IPS-18c (cell line): Measurements from ENCODE around the gene ABCA7.
"Not testable (repeated sequence)": the region's sequence is repeated elsewhere in the genome, so short reads cannot be mapped to it uniquely, and the experiment has no call there.

Experiments
- H3K4me3 ChIP-seq: 2 replicates; pipeline ENCODE4 v1.7.0; 2013; ENCODE audit warnings: low read depth, mild to moderate bottlenecking, low read length, moderate library complexity; ENCODE audit not compliant: insufficient read depth
- H3K9me3 ChIP-seq: one replicate; pipeline ENCODE4 v1.6.1; 2013; ENCODE audit warnings: mild to moderate bottlenecking, low read length, moderate library complexity; ENCODE audit not compliant: control insufficient read depth, insufficient read depth

ABCA7 gene

GRCh38 chr19:1012334-1012733, 27.6 kb upstream of the ABCA7 start:
- Histone ChIP-seq H3K9me3 (peaks cover 2% of the 10 kb centered on the region), H3K4me3 (no peak overlapping the region)

GRCh38 chr19:1013218-1013617, 26.7 kb upstream of the ABCA7 start:
- Histone ChIP-seq H3K4me3 (no peak overlapping the region), H3K9me3 (peaks cover 2% of the 10 kb centered on the region)

DNA sequence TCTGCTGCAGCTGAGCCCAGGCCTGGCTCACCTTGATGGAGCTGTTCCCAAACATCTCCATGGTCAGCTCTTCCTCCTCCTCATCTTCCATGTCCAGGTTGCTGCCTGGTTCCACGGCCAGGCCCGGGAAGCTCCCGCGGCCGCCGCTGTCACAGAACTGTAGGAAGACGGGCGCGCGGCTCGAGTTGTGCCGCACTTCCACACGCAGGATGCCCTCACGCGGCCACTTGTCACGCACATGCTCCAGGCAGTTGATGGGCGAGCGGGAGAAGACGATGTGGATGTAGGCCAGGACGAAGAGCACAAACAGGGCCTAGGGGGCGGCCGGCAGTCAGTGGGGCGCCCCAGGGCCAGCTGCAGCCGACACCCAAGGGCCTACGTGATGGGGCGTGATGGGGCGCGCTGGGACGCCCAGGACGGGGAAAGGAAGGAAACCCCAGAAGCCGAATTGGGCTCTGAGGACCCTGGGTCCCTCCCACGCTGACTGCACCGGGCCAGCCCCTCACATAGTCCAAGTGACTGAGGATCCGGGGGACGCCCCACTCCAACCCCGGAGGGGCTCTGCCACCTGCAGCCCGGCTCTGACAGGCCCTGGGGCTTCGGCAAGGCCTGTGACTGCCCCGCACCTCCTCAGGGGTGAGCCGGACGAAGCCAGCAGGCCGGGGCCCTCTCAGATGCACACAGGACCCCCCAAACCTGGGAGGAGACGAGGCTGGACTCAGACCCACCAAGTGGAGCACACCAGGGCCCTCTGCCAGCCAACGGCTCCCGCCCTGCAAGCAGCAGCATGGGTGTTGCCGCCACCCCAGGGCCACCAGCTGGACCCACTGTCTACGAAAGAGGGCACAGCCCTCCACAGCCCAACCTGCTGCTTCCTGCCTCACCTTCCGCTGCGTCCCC, 25.5 kb upstream of the ABCA7 start:
- Histone ChIP-seq H3K4me3 (no peak overlapping the region), H3K9me3 (peaks cover 2% of the 10 kb centered on the region)

GRCh38 chr19:1015061-1015781, 24.7 kb upstream of the ABCA7 start:
- no peak overlapping the region for H3K4me3 ChIP-seq
- H3K9me3 ChIP-seq, result peaks cover 2% of the 10 kb centered on the region

- Histone ChIP-seq H3K9me3 (peaks cover 2% of the 10 kb centered on the region), H3K4me3 (no peak overlapping the region)
Observed at GRCh38 chr19:1015782-1016646, 23.9 kb upstream of the ABCA7 start.

GRCh38 chr19:1016647-1017114, 23.2 kb upstream of the ABCA7 start:
- peaks cover 2% of the 10 kb centered on the region for H3K9me3 ChIP-seq
- H3K4me3 ChIP-seq, result no peak overlapping the region; the same call in 1 of the 2 replicates

DNA sequence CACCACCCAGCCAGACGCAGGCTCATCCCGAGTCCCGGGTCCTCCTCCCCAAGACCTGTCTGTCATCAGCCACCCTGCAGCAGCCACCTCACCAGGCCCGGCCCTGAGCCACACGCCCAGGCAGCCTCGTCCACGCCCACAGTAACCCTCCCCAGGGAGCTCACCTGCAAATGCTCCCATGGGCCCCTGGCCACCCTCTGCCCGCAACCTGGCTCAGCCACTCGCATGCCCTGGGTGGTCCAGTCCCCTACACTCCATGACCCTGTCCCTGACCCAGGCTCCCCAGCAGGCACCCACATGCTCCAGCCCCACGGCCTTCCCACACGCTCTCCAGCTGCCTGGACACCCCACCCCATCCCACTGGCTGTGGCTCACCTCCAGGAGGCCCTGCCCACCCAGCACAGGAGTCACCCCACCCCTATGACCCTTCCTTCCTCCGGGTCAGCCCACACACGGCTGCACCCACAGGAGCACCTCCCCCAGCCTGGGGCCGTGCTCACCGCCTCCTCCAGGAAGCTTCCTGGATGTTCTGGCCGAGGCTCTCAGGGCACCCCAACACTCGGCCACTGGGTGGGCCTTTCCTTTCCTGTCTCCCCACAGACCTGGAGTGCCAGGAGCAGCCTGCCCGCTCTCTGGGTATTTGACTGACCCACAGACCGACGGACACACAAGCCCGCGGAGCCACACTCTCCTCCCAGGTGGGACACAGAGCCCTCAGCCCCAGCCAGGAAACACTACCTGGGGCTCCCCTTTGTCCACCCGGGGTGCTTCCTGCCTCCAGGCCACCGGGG, 22.6 kb upstream of the ABCA7 start:
- H3K4me3 ChIP-seq, result no peak overlapping the region; the same call in none of the 2 replicates
- H3K9me3 ChIP-seq, result peaks cover 2% of the 10 kb centered on the region

DNA sequence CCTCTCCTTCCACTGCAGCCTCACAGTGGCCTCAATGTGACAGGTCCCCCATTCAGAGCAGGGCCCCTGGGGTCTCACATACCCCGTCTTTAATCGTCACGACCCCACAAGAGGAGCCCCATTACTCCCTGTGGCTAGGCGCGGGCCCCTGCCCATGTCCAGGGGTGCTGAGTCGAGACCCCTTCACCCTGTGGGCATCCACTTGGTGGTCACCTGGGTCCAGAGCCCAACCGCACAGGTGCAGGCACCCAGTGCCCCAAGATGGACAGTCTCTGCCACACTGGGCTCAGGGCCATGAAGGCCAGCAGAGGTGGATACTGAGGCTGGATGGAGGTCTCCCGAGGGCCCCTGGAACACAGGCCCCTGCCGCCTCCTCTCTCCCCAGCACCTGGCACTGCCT, 22.0 kb upstream of the ABCA7 start:
- Histone ChIP-seq H3K4me3 (peak overlapping the region; percentile 24; the same call in 1 of the 2 replicates), H3K9me3 (peaks cover 2% of the 10 kb centered on the region)

DNA sequence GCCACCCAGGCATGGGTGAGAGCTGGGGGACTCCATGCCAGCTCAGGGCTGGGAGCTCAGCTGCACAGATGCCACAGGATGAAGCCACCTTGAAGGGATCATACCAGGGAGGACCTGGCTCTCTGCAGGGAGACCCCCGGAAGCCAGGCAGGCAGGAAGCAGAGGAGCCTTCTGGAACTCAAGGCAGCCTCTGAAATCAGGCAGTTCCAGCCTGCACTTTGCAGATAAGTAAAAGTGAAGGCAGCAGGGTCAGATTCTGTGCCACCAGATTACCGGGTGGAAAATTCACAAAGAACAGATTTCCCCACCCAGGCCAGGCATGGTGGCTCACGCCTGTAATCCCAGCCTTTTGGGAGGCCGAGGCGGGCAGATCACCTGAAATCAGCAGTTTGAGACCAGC, 21.5 kb upstream of the ABCA7 start:
- no peak overlapping the region for H3K4me3 ChIP-seq
- H3K9me3 ChIP-seq, result peaks cover 2% of the 10 kb centered on the region

DNA sequence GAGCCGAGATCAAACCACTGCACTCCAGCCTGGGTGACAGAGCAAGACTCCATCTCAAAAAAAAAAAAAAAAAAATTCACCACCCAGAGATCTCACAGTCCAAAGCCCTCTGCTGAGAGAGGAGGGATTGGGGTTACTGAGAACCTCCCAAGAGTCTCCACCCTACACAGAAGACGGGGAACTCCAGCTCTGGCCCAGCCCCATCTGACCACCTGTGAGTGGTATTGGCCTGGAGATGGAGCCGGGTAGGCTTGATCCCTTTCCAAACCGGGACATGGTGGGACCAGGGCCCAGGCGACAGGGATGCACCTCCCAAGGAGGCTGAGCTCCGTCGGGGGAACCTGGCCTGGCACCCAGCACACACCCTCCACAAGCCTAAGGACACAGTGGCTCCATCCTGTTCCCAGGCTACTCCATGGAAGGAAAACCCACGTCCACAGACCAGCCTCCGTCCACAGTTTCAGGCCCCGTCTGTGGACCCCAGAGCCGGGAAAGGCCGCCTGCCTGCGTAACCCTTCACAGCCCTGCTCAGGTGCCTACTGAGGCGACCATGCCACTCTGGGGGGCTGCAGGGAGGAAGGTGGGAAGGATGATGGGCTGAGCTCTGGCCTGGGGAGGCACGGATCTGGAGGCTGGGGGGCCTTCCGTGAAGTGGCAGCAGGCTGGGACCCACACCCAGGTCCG, 20.8 kb upstream of the ABCA7 start:
- peak overlapping the region; percentile 20; the same call in 1 of the 2 replicates for H3K4me3 ChIP-seq
- no peaks in the 10 kb centered on the region for H3K9me3 ChIP-seq

DNA sequence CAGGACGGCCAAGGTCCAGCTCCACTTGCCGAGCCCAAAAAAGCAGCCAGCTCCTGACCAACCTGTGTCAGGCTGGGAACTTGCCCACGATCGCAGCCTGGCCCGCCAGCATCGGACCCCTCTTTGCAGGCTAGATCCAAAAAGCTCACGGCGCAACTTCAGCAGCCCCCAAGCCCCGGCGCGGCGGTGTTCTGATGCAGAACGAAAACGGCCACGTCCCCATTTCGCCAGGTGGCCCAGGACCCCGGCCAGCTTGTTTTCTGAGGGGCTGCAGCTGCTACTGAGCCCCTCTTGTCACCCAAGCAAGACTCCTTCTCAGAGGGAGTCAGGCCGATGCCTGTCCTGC, 20.3 kb upstream of the ABCA7 start:
- no peaks in the 10 kb centered on the region for H3K9me3 ChIP-seq
- peak overlapping the region; percentile 89 for H3K4me3 ChIP-seq

DNA sequence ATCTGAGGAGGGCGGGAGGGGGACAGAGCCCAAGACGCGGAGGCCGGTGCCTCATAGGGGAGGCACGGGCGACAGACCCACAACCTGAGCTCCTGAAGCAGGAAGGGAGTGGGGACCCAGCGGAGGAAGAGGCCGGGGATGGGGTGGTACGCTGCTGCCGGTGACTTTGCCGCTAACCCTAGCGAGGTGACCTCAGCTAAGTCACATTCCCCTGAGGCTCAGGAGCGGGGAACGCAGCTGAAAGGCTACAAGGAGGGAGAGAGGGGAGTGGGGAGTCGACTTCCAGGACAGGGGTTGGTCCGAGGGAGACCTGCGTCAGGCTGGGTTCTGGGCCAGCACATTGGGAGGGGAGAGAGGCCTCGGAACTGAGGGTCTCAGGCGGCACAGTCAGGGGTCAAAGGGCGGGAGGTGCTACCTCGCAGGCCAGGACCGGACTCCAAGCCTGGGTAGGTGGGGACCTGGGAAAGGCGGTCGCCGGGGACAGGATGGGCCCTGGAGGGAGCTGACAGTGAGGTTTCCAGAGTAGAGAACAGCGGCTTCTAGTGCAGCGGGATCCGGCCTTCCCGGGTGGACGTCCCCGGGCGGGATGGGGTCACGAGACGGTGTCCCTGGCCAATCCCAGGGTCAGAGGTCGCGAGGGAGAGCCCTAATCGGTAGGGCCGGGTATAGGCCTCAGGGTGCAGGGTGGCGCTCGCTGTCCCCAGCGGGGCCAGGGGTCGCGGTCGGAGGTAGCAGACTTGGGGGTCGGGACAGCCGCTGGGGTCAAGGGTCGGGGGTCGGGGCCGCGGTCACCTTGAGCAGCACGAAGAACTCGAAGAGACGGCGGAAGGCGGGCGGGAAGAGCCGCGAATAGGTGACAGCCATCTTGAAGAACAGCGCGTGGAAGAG, 19.7 kb upstream of the ABCA7 start:
- Histone ChIP-seq H3K9me3 (no peaks in the 10 kb centered on the region), H3K4me3 (peak overlapping the region; percentile 89)

DNA sequence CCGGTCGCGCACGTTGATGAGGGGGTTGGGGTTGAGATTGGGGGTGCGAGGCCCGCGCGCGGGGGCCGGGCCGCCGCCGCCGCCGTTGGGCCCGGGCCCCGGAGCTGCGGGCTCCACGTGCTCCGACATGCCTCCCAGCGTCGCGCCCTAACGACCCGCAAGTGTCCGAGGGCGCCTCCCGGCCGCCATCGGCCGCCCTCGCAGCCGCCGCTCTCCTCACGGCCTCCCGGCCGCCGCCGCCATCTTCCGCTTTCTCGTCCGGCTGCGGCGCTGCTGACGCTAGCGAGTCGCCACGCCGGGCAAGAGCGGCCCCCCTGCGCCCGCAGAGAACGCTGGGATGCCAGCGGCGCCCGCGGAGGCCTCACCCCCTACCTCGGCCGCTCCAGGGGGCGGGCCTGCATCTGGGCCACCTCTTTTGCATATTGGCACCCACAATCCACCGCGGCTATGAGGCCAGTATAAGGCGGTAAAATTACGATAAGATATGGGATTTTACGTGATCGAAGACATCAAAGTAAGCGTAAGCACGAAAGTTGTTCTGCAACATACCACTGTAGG, 19.0 kb upstream of the ABCA7 start, which contains the start of gene TMEM259:
TMEM259 (minus strand) TSS at position 256 of the 558 bp plus-strand sequence; CDS start at position 129, 127 bp downstream.
- Histone ChIP-seq H3K9me3 (no peaks in the 10 kb centered on the region), H3K4me3 (peak within 1 kb of the TSS; percentile 89)

GRCh38 chr19:1023883-1024188, 16.1 kb upstream of the ABCA7 start:
- not testable (repeated sequence) for H3K4me3 ChIP-seq, H3K9me3 ChIP-seq

GRCh38 chr19:1025080-1025479, 14.8 kb upstream of the ABCA7 start:
- not testable (repeated sequence) for H3K9me3 ChIP-seq, H3K4me3 ChIP-seq
